BJ (cell line): Measurements from ENCODE around the gene KIAA1958. TPM values are rescaled to one million over a fixed set of nuclear protein-coding genes. Genes with fewer than 3 reads are reported as not detected.

Source experiments
- CTCF ChIA-PET: fragments of 350-600 bp; formaldehyde crosslinking; extraction: SDS; loops from one replicate; lab custom pipeline; 2021; ENCODE audit warnings: antibody characterized with exemption, inconsistent platforms; lab: Yijun Ruan, JAX
- POLR2A ChIA-PET: fragments of 300-600 bp; sonication (Branson Sonifier 250); formaldehyde crosslinking; extraction: SDS; loops from one replicate; lab custom pipeline; 2021; ENCODE audit warnings: antibody characterized with exemption; lab: Charles Lee
- DNase-seq: peaks from one replicate; pipeline ENCODE4 v3.0.0-alpha.2; 2011; ENCODE audit warnings: low read depth
- H3K27me3 ChIP-seq: 2 replicates; pipeline ENCODE4 v1.6.0; 2011; ENCODE audit warnings: low read length; ENCODE audit not compliant: control insufficient read depth, insufficient read depth
- H3K36me3 ChIP-seq: 2 replicates; pipeline ENCODE4 v1.5.1; 2011; ENCODE audit warnings: low read length; ENCODE audit not compliant: control insufficient read depth, insufficient read depth
- H3K4me3 ChIP-seq: 2 replicates; pipeline ENCODE4 v1.5.1; 2011; ENCODE audit warnings: low read depth, mild to moderate bottlenecking, control low read depth, low read length
- polyA plus RNA-seq: library from polyadenylated mRNA; depleted of rRNA; stranded (reverse); fragments of >200 nt; gene quantifications from 2 replicates; pipeline ENCODE4 v1.2.3, GENCODE V29; 2011
- TF ChIP-seq, protein P1 (sequence below): IDR thresholded peaks from 2 replicates; pipeline ENCODE4 v1.5.1; 2011; ENCODE audit warnings: low read depth, mild to moderate bottlenecking, control low read depth, inconsistent platforms, low read length, moderate library complexity; ENCODE audit not compliant: insufficient read depth

Gene KIAA1958
- polyA plus RNA-seq, 1 experiment = 2.2 TPM

GRCh38 chr9:112487008-112487798 lies 576 bp downstream of the KIAA1958 start:
- DNase-seq = no peak
- TF ChIP-seq, protein P1, sequence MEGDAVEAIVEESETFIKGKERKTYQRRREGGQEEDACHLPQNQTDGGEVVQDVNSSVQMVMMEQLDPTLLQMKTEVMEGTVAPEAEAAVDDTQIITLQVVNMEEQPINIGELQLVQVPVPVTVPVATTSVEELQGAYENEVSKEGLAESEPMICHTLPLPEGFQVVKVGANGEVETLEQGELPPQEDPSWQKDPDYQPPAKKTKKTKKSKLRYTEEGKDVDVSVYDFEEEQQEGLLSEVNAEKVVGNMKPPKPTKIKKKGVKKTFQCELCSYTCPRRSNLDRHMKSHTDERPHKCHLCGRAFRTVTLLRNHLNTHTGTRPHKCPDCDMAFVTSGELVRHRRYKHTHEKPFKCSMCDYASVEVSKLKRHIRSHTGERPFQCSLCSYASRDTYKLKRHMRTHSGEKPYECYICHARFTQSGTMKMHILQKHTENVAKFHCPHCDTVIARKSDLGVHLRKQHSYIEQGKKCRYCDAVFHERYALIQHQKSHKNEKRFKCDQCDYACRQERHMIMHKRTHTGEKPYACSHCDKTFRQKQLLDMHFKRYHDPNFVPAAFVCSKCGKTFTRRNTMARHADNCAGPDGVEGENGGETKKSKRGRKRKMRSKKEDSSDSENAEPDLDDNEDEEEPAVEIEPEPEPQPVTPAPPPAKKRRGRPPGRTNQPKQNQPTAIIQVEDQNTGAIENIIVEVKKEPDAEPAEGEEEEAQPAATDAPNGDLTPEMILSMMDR = no peak
- Histone ChIP-seq H3K4me3 (peak overlapping the region; percentile 93), H3K36me3 (no peaks in the 10 kb centered on the region), H3K27me3 (no peaks in the 10 kb centered on the region)
- CTCF ChIA-PET = interaction anchor here (0.8 to 1.2 kb wide), 4 partner anchors 10 to 218 kb away, joined by 3 to 7 read pairs (median 3); no protein-coding TSS in a partner anchor
- POLR2A ChIA-PET = interaction anchor here (0.5 kb wide), 1 partner anchor 21 kb away, joined by 3 read pairs; no protein-coding TSS in a partner anchor

DNA sequence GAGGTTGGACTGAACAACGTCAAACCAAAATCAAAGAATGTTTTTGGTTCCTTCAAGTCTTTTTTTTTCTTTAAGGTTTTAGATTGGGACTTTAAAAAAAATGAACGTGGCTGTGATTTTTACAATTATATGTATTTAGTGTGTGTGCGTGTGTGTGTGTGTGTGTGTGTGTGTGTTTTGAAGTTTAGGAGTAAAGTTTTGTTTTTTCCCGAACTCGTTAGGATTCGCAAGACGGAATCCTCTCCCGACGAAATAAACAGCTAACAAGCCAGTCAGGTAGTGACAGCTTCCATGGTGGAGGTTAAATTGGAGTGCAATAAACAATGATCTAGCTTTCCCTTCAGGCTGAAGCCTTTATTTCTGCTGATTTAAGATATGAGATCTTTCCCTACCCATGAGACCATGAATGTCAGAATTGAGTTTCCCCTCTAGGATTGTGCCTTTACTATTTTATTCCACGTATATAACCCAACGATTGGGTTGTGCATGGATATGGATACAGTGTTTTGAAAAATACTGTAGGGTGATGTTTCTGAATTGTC lies 1.2 kb downstream of the KIAA1958 start:
- TF ChIP-seq, protein P1 = no peak
- H3K27me3 ChIP-seq = no peaks in the 10 kb centered on the region
- POLR2A ChIA-PET = no interaction called here
- peak overlapping the region; percentile 93 for H3K4me3 ChIP-seq
- no peaks in the 10 kb centered on the region for H3K36me3 ChIP-seq
- no peak for DNase-seq
- CTCF ChIA-PET = interaction anchor here (0.8 kb wide), 1 partner anchor 46 kb away, joined by 3 read pairs; no protein-coding TSS in a partner anchor

DNA sequence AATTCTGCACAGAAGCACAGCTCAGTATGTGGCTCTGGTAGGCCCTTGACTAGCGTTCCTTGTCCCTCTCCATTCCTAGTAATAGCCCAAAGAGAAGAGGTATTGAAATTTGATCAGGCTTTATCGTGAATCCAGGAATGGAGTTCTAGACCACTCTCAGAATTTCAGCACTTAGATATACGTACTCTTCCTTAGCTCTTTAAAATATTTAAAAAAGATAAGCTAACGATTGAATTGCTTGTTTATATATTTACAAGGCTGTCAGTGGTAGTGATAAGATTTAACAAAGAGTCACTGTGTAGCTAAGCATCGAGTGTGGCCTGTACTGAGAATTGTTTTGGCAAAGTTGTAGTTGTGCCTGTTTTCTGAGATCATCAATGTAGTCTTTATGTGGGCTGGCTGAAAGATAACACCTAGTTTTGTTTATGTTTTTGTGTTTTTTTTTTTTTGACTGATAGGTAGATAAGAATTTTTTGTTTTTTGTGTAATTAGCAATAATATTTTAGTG lies 2.5 kb downstream of the KIAA1958 start:
- POLR2A ChIA-PET = no interaction called here
- Histone ChIP-seq H3K36me3 (no peaks in the 10 kb centered on the region), H3K4me3 (no peak overlapping the region), H3K27me3 (no peaks in the 10 kb centered on the region)
- no peak for DNase-seq
- CTCF ChIA-PET = interaction anchor here (0.6 to 0.7 kb wide), 2 partner anchors 9 to 287 kb away, joined by 3 read pairs; no protein-coding TSS in a partner anchor
- TF ChIP-seq, protein P1 = no peak

GRCh38 chr9:112489876-112490666 lies 3.4 kb downstream of the KIAA1958 start:
- H3K27me3 ChIP-seq = no peaks in the 10 kb centered on the region
- TF ChIP-seq, protein P1 = no peak
- H3K36me3 ChIP-seq = no peaks in the 10 kb centered on the region
- no peak for DNase-seq
- CTCF ChIA-PET = interaction anchor here (0.9 to 1.1 kb wide), 2 partner anchors 126 to 227 kb away, joined by 3 to 4 read pairs; partner anchors contain the start of gene INIP
- H3K4me3 ChIP-seq = no peak overlapping the region
- POLR2A ChIA-PET = no interaction called here
